NT2/D1 (cell line): ENCODE results near the gene ABCC3.

Source experiments
- SUZ12 ChIP-seq: IDR thresholded peaks from 2 replicates; pipeline ENCODE4 v1.6.1; 2011; ENCODE audit not compliant: insufficient read length, insufficient read depth; ENCODE audit errors: extremely low read depth
- YY1 ChIP-seq: IDR thresholded peaks from 2 replicates; pipeline ENCODE4 v1.6.1; 2011; ENCODE audit not compliant: insufficient read length, insufficient read depth
- ZNF274 ChIP-seq: IDR thresholded peaks from 2 replicates; pipeline ENCODE4 v1.6.1; 2011; ENCODE audit warnings: mild to moderate bottlenecking, low read depth, low read length

- TF ChIP-seq SUZ12 (no peak), ZNF274 (no peak), YY1 (no peak)
Measured at GRCh38 chr17:50594128-50594823, 40.4 kb upstream of the ABCC3 start.
